ENCODE measurements around the gene SFTPB. TPM values are rescaled to one million over a fixed set of nuclear protein-coding genes. Genes with fewer than 3 reads are reported as not detected.
A peak's percentile ranks its signal among the peaks of the same experiment; 100 is the strongest.

SFTPB gene
- total and polyA plus RNA-seq, 4 donors = 1.7 to 8.1 (median 2.3) TPM; not detected in 1

- no peak overlapping the region for H3K27ac ChIP-seq (ENCODE audit: low read depth in 1 of 2, low read length in 2 of 2)
- no peaks in the 10 kb centered on the region for H3K27me3 ChIP-seq (ENCODE audit: control insufficient read depth in 1 of 2, insufficient read depth in 2 of 2, low read length in 1 of 2)
- no peaks in the 10 kb centered on the region for H3K9me3 ChIP-seq (ENCODE audit: control insufficient read depth, low read length)
- DNase-seq (no peak), ATAC-seq (ENCODE audit: low FRiP score) (no peak)
- no peaks in the 10 kb centered on the region for H3K36me3 ChIP-seq (ENCODE audit: control insufficient read depth in 1 of 2, insufficient read depth in 2 of 2, low read length in 1 of 2)
- WGBS, 2 donors = 92% methylated on average over 8 of the region's 8 CpGs
- H3K4me1 ChIP-seq (ENCODE audit: control insufficient read depth in 1 of 2, insufficient read depth in 2 of 2, low read length in 2 of 2) = no peaks in the 10 kb centered on the region
- H3K4me3 ChIP-seq (ENCODE audit: low read length in 2 of 2) = no peak overlapping the region
- intact Hi-C loops (cut with DNase I) = no loop called here
These were observed 43.6 kb upstream of the SFTPB start for GRCh38 chr2:85711578-85712060.

DNA sequence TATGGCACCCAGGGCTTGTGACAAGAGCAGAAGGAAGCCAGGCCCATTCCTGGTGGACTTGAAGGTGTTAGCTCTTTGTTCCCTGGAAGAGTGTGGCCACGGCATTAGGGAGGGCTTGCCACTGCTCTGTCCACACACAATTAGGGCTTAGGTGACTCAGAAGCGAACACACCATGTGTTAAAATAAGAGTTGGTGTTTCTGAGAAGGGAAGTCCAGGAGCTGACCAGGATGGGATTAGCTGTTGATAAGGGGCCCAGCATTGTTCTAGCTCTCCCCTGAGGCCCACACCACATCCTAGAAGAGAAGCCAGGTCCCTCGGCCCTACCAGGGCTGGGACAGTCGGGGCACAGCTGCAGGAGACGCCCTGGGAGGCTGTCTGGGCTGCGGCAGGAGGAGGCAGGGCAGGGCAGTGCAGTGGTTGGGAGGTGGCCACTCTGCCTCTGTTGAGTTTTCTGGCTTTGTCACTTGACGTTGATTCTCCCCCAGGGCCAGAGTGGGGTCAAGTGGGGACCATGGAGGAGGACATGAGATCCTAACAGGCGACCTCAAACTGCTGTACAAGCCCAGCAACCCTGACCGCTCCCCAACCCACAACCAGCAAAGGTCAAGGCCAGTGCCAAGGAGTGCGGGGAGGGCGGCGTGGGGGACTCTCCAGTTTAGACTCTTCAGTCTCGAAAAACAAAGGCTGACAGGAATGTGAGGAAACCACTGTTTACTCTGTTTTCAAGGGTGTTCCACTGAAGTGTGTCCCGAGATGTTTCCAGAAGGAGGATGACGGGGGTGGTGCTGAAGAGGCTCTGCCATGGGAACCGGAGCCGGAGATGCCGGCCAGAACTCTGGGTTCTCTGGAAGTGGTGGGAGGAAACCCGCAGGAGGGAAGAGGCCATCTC lies 42.9 kb upstream of the SFTPB start:
- WGBS, 2 donors = 85% methylated on average over 19 of the region's 19 CpGs

GRCh38 chr2:85709401-85709811 lies 41.4 kb upstream of the SFTPB start:
- Histone ChIP-seq H3K4me1 (ENCODE audit: control insufficient read depth in 1 of 2, insufficient read depth in 2 of 2, low read length in 2 of 2) (no peaks in the 10 kb centered on the region), H3K9me3 (ENCODE audit: control insufficient read depth, low read length) (no peaks in the 10 kb centered on the region), H3K27me3 (ENCODE audit: control insufficient read depth in 1 of 2, insufficient read depth in 2 of 2, low read length in 1 of 2) (no peaks in the 10 kb centered on the region), H3K36me3 (ENCODE audit: control insufficient read depth in 1 of 2, insufficient read depth in 2 of 2, low read length in 1 of 2) (no peaks in the 10 kb centered on the region), H3K27ac (ENCODE audit: low read depth in 1 of 2, low read length in 2 of 2) (no peak overlapping the region), H3K4me3 (ENCODE audit: low read length in 2 of 2) (no peak overlapping the region)
- ATAC-seq (ENCODE audit: low FRiP score) (no peak), DNase-seq (no peak)
- 67 to 68% methylated on average over 4 of the region's 4 CpGs for WGBS, 2 donors
- intact Hi-C loops (cut with DNase I) = loop anchor here in 1 of 2 donors (5.0 kb wide), 1 partner anchor 72 kb away; no protein-coding TSS in a partner anchor

More for the DNA sequence above, 42.9 kb upstream of the SFTPB start:
- no peaks in the 10 kb centered on the region for H3K36me3 ChIP-seq (ENCODE audit: control insufficient read depth in 1 of 2, insufficient read depth in 2 of 2, low read length in 1 of 2)
- ATAC-seq (ENCODE audit: low FRiP score) (peak; percentile 22), DNase-seq (no peak)
- H3K9me3 ChIP-seq (ENCODE audit: control insufficient read depth, low read length) = no peaks in the 10 kb centered on the region
- no peak overlapping the region for H3K4me3 ChIP-seq (ENCODE audit: low read length in 2 of 2)
- H3K27ac ChIP-seq (ENCODE audit: low read depth in 1 of 2, low read length in 2 of 2) = no peak overlapping the region
- intact Hi-C loops (cut with DNase I) = no loop called here
- no peaks in the 10 kb centered on the region for H3K4me1 ChIP-seq (ENCODE audit: control insufficient read depth in 1 of 2, insufficient read depth in 2 of 2, low read length in 2 of 2)
- no peaks in the 10 kb centered on the region for H3K27me3 ChIP-seq (ENCODE audit: control insufficient read depth in 1 of 2, insufficient read depth in 2 of 2, low read length in 1 of 2)

- 82 to 91% methylated on average over 1 of the region's 1 CpG for WGBS, 2 donors
- H3K27me3 ChIP-seq (ENCODE audit: control insufficient read depth in 1 of 2, insufficient read depth in 2 of 2, low read length in 1 of 2) = no peaks in the 10 kb centered on the region
- DNase-seq = no peak
- no peak for ATAC-seq (ENCODE audit: low FRiP score)
- H3K9me3 ChIP-seq (ENCODE audit: control insufficient read depth, low read length) = no peaks in the 10 kb centered on the region
- no peak overlapping the region for H3K4me3 ChIP-seq (ENCODE audit: low read length in 2 of 2)
- intact Hi-C loops (cut with DNase I) = loop anchor here in 1 of 2 donors (5.0 kb wide), 1 partner anchor 71 kb away; no protein-coding TSS in a partner anchor
- no peak overlapping the region for H3K27ac ChIP-seq (ENCODE audit: low read depth in 1 of 2, low read length in 2 of 2)
- no peaks in the 10 kb centered on the region for H3K36me3 ChIP-seq (ENCODE audit: control insufficient read depth in 1 of 2, insufficient read depth in 2 of 2, low read length in 1 of 2)
- no peaks in the 10 kb centered on the region for H3K4me1 ChIP-seq (ENCODE audit: control insufficient read depth in 1 of 2, insufficient read depth in 2 of 2, low read length in 2 of 2)
These were observed 40.6 kb upstream of the SFTPB start for GRCh38 chr2:85708641-85709040.

- no peaks in the 10 kb centered on the region for H3K9me3 ChIP-seq (ENCODE audit: control insufficient read depth, low read length)
- intact Hi-C loops (cut with DNase I) = loop anchor here (1.0 to 5.0 kb wide), 2 partner anchors 70 kb away; no protein-coding TSS in a partner anchor
- H3K36me3 ChIP-seq (ENCODE audit: control insufficient read depth in 1 of 2, insufficient read depth in 2 of 2, low read length in 1 of 2) = no peaks in the 10 kb centered on the region
- no peaks in the 10 kb centered on the region for H3K27me3 ChIP-seq (ENCODE audit: control insufficient read depth in 1 of 2, insufficient read depth in 2 of 2, low read length in 1 of 2)
- no peaks in the 10 kb centered on the region for H3K4me1 ChIP-seq (ENCODE audit: control insufficient read depth in 1 of 2, insufficient read depth in 2 of 2, low read length in 2 of 2)
- H3K4me3 ChIP-seq (ENCODE audit: low read length in 2 of 2) = no peak overlapping the region
- DNase-seq (no peak), ATAC-seq (ENCODE audit: low FRiP score) (peak; percentile 70)
- WGBS, 2 donors = 0% methylated on average over 10 of the region's 10 CpGs
- no peak overlapping the region for H3K27ac ChIP-seq (ENCODE audit: low read depth in 1 of 2, low read length in 2 of 2)
These were observed 39.3 kb upstream of the SFTPB start for GRCh38 chr2:85707304-85707703.

GRCh38 chr2:85706599-85707296 lies 38.7 kb upstream of the SFTPB start:
- intact Hi-C loops (cut with DNase I) = loop anchor here (1.0 to 5.0 kb wide), 2 partner anchors 69 kb away; no protein-coding TSS in a partner anchor
- Histone ChIP-seq H3K4me1 (ENCODE audit: control insufficient read depth in 1 of 2, insufficient read depth in 2 of 2, low read length in 2 of 2) (no peaks in the 10 kb centered on the region), H3K9me3 (ENCODE audit: control insufficient read depth, low read length) (no peaks in the 10 kb centered on the region), H3K4me3 (ENCODE audit: low read length in 2 of 2) (no peak overlapping the region), H3K36me3 (ENCODE audit: control insufficient read depth in 1 of 2, insufficient read depth in 2 of 2, low read length in 1 of 2) (no peaks in the 10 kb centered on the region), H3K27me3 (ENCODE audit: control insufficient read depth in 1 of 2, insufficient read depth in 2 of 2, low read length in 1 of 2) (no peaks in the 10 kb centered on the region), H3K27ac (ENCODE audit: low read depth in 1 of 2, low read length in 2 of 2) (no peak overlapping the region)
- peak in 1 of 2 donors; percentile 83 for DNase-seq
- ATAC-seq (ENCODE audit: low FRiP score) = no peak
- 84 to 90% methylated on average over 10 of the region's 10 CpGs for WGBS, 2 donors

GRCh38 chr2:85706063-85706462 lies 38.1 kb upstream of the SFTPB start:
- H3K27ac ChIP-seq (ENCODE audit: low read depth in 1 of 2, low read length in 2 of 2) = no peak overlapping the region
- intact Hi-C loops (cut with DNase I) = loop anchor here in 1 of 2 donors (5.0 kb wide), 1 partner anchor 69 kb away; no protein-coding TSS in a partner anchor
- DNase-seq (no peak), ATAC-seq (ENCODE audit: low FRiP score) (no peak)
- no peaks in the 10 kb centered on the region for H3K27me3 ChIP-seq (ENCODE audit: control insufficient read depth in 1 of 2, insufficient read depth in 2 of 2, low read length in 1 of 2)
- no peaks in the 10 kb centered on the region for H3K36me3 ChIP-seq (ENCODE audit: control insufficient read depth in 1 of 2, insufficient read depth in 2 of 2, low read length in 1 of 2)
- WGBS, 2 donors = 80 to 93% methylated on average over 6 of the region's 6 CpGs
- H3K4me3 ChIP-seq (ENCODE audit: low read length in 2 of 2) = no peak overlapping the region
- H3K4me1 ChIP-seq (ENCODE audit: control insufficient read depth in 1 of 2, insufficient read depth in 2 of 2, low read length in 2 of 2) = no peaks in the 10 kb centered on the region
- H3K9me3 ChIP-seq (ENCODE audit: control insufficient read depth, low read length) = no peaks in the 10 kb centered on the region

GRCh38 chr2:85705680-85706039 lies 37.7 kb upstream of the SFTPB start:
- ATAC-seq (ENCODE audit: low FRiP score) = peak; percentile 76
- no peak overlapping the region for H3K4me3 ChIP-seq (ENCODE audit: low read length in 2 of 2)
- no peaks in the 10 kb centered on the region for H3K27me3 ChIP-seq (ENCODE audit: control insufficient read depth in 1 of 2, insufficient read depth in 2 of 2, low read length in 1 of 2)
- H3K27ac ChIP-seq (ENCODE audit: low read depth in 1 of 2, low read length in 2 of 2) = no peak overlapping the region
- no peaks in the 10 kb centered on the region for H3K4me1 ChIP-seq (ENCODE audit: control insufficient read depth in 1 of 2, insufficient read depth in 2 of 2, low read length in 2 of 2)
- 87 to 93% methylated on average over 2 of the region's 2 CpGs for WGBS, 2 donors
- intact Hi-C loops (cut with DNase I) = loop anchor here in 1 of 2 donors (5.0 kb wide), 1 partner anchor 68 kb away; no protein-coding TSS in a partner anchor
- DNase-seq = peak in 1 of 2 donors; percentile 66
- no peaks in the 10 kb centered on the region for H3K9me3 ChIP-seq (ENCODE audit: control insufficient read depth, low read length)
- no peaks in the 10 kb centered on the region for H3K36me3 ChIP-seq (ENCODE audit: control insufficient read depth in 1 of 2, insufficient read depth in 2 of 2, low read length in 1 of 2)

Data from aorta (tissue), 5 donors.